GM18511 (cell line): Measurements from ENCODE around the gene AMN.
A peak's percentile ranks its signal among the peaks of the same experiment; 100 is the strongest.

Experiments used
- ATAC-seq: cut with Tn5 transposase; IDR thresholded peaks from one replicate; pipeline ENCODE4 v1.9.1; 2021; ENCODE audit warnings: mild to moderate bottlenecking, moderate library complexity; ENCODE audit not compliant: unreplicated experiment

The AMN gene

GRCh38 chr14:102898776-102899515, 23.5 kb upstream of the AMN start:
- ATAC-seq, result no peak

GRCh38 chr14:102899516-102899900, 23.0 kb upstream of the AMN start:
- ATAC-seq, result no peak

- peak; percentile 71 for ATAC-seq
Observed at GRCh38 chr14:102900631-102901571, 21.6 kb upstream of the AMN start.

- ATAC-seq, result peak; percentile 84
Observed at GRCh38 chr14:102901633-102902032, 20.8 kb upstream of the AMN start.

GRCh38 chr14:102902086-102902485, 20.4 kb upstream of the AMN start:
- ATAC-seq, result peak; percentile 5

GRCh38 chr14:102902523-102903247, 19.8 kb upstream of the AMN start:
- no peak for ATAC-seq

GRCh38 chr14:102903248-102903888, 19.1 kb upstream of the AMN start:
- no peak for ATAC-seq

- ATAC-seq, result no peak
Observed at GRCh38 chr14:102903889-102904512, 18.5 kb upstream of the AMN start.

GRCh38 chr14:102905116-102906108, 17.1 kb upstream of the AMN start:
- ATAC-seq, result no peak

GRCh38 chr14:102906616-102907302, 15.7 kb upstream of the AMN start:
- no peak for ATAC-seq

- no peak for ATAC-seq
Observed at GRCh38 chr14:102907303-102907844, 15.1 kb upstream of the AMN start.

- ATAC-seq, result no peak
Observed at GRCh38 chr14:102907980-102908730, 14.3 kb upstream of the AMN start.

GRCh38 chr14:102908766-102909455, 13.6 kb upstream of the AMN start:
- ATAC-seq, result no peak

- ATAC-seq, result no peak
Observed at GRCh38 chr14:102909462-102909861, 13.0 kb upstream of the AMN start.

GRCh38 chr14:102909911-102910310, 12.6 kb upstream of the AMN start:
- ATAC-seq, result no peak

- no peak for ATAC-seq
Observed at GRCh38 chr14:102910442-102910841, 12.0 kb upstream of the AMN start.

GRCh38 chr14:102911541-102911951, 10.9 kb upstream of the AMN start:
- no peak for ATAC-seq
